Activated T-cell treated with anti-CD3 and anti-CD28 coated beads, Interleukin-2, amount 50 U/mL, for 4 hours (primary cell): ENCODE measurements around the gene KCNQ5. TPM values are rescaled to one million over a fixed set of nuclear protein-coding genes. Genes with fewer than 3 reads are reported as not detected.
"Not testable (repeated sequence)": the region's sequence is repeated elsewhere in the genome, so short reads cannot be mapped to it uniquely, and the experiment has no call there.

Experiments used
- ATAC-seq, 2 donors: fragments of 200-7000 bp; cut with Tn5 transposase; one replicate each; pipeline ENCODE4 v1.10.0; 2021
- DNase-seq: peaks from one replicate; pipeline ENCODE4 v3.0.0-alpha.2; 2020
- H3K27me3 Mint-ChIP-seq: one replicate; pipeline ENCODE4 v1.8.0; 2021; ENCODE audit warnings: low read depth, mixed read lengths
- H3K36me3 Mint-ChIP-seq: one replicate; pipeline ENCODE4 v1.8.0; 2022; ENCODE audit warnings: mixed read lengths; ENCODE audit not compliant: insufficient read depth
- H3K4me1 Mint-ChIP-seq: one replicate; pipeline ENCODE4 v1.8.0; 2021; ENCODE audit warnings: low read depth, mixed read lengths
- H3K4me3 Mint-ChIP-seq: one replicate; pipeline ENCODE4 v1.8.0; 2021; ENCODE audit warnings: mild to moderate bottlenecking, moderate library complexity, mixed read lengths
- H3K9me3 Mint-ChIP-seq: one replicate; pipeline ENCODE4 v1.8.0; 2021; ENCODE audit warnings: mixed read lengths
- total RNA-seq, 3 donors: library from RNA; stranded (reverse); gene quantifications; one replicate each; pipeline ENCODE4 v1.2.1, GENCODE V29; 2021

KCNQ5 gene
- total RNA-seq, 3 donors from 2014 or later = 9.7 to 13.1 (median 11.0) TPM

DNA sequence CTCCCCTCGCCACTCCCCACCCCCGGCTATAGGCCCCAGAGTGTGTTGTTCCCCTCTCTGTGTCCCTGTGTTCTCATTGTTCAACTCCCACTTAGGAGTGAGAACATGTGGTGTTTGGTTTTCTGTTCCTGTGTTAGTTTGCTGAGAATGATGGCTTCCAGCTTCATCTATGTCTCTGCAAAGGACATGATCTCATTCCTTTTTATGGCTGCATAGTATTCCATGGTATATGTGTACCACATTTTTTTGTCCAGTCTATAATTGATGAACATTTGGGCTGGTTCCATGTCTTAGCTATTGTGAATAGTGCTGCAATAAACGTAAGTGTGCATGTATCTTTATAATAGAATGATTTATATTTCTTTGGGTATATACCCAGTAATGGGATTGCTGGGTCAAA is 276.4 kb downstream of the KCNQ5 start:
- not testable (repeated sequence) for DNase-seq, H3K4me3 Mint-ChIP-seq, H3K4me1 Mint-ChIP-seq, ATAC-seq, H3K27me3 Mint-ChIP-seq
- Mint-ChIP-seq H3K36me3 (peaks cover 13% of the 10 kb centered on the region), H3K9me3 (peaks cover 26% of the 10 kb centered on the region)

DNA sequence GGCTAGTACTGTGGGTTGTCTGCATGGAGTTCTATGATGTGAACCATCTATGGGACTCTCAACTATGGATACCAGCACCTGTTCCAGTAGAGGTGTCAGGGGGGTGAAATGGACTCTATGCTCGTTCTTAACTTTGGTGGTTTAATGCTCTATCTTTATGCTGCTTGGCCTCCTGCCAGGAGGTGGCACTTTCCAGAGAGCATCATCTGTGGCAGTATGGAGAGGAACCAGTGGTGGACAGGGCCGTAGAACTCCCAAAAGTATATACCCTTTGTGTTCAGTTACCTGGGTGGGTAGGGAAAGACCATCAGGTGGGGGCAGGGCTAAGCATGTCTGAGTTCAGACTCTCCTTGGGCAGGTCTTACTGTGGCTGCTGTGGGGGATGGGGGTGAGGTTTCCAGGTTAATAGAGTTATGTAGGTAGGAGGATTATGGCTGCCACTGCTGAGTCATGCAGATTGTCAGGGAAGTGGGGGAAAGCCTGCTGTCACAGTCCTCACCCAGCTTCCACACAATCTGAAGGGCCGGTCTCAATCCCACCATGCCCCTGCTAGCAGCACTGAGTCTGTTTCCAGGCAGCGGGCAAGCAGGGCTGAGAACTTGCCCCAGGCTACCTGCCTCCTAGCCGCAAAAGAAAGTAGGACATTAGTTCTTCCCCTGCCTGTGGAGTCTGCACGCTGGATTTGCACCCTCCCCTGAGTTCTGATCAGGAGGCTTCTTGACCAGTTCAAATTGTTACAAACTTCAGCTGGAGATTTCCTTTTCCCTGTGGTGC is 284.0 kb downstream of the KCNQ5 start:
- DNase-seq (no peak), ATAC-seq (no peak)
- peaks cover 2% of the 10 kb centered on the region for H3K4me1 Mint-ChIP-seq
- peaks cover 9% of the 10 kb centered on the region for H3K9me3 Mint-ChIP-seq
- no peak overlapping the region for H3K4me3 Mint-ChIP-seq
- H3K36me3 Mint-ChIP-seq = no peaks in the 10 kb centered on the region
- no peaks in the 10 kb centered on the region for H3K27me3 Mint-ChIP-seq

DNA sequence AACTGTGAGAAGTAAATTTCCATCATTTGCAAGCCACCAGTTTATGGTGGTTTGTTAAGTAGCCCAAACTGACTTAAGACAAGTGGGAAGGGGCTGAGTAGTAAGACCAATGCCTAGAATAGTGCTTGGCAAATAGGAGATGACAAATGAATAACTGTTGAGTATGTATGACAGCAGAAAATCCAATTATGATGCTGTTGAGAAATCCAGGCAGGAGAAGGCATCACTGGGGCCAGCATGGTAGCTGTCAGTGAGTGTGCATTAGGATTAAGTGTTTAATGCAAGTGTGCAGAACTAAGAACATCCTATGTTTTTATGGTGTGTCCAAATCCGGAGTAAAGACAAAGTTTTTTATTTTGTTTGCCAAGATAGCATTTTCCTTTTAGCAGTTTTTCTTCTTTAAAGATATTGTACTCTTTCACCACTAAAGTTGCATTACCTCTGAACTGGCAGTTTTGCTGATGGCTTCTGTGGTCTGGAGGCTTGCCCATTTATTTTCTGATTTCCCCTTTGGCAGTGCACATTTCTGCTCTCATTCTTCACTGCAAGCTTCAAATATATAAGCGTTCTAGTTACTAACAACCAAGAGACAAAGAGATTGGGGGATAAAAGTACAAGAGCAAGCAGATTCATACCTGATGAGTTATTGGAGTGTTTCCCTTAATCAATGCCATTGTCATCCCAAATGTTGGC is 289.7 kb downstream of the KCNQ5 start:
- H3K9me3 Mint-ChIP-seq = no peaks in the 10 kb centered on the region
- H3K4me3 Mint-ChIP-seq = no peak overlapping the region
- DNase-seq = no peak
- no peaks in the 10 kb centered on the region for H3K36me3 Mint-ChIP-seq
- no peak for ATAC-seq
- no peaks in the 10 kb centered on the region for H3K4me1 Mint-ChIP-seq
- H3K27me3 Mint-ChIP-seq = no peaks in the 10 kb centered on the region

GRCh38 chr6:72913797-72914196 is 291.9 kb downstream of the KCNQ5 start:
- DNase-seq (no peak), ATAC-seq (no peak)
- no peaks in the 10 kb centered on the region for H3K4me1 Mint-ChIP-seq
- peaks cover under 1% of the 10 kb centered on the region for H3K36me3 Mint-ChIP-seq
- no peaks in the 10 kb centered on the region for H3K9me3 Mint-ChIP-seq
- no peaks in the 10 kb centered on the region for H3K27me3 Mint-ChIP-seq
- no peak overlapping the region for H3K4me3 Mint-ChIP-seq

- peaks cover 1% of the 10 kb centered on the region for H3K36me3 Mint-ChIP-seq
- DNase-seq (no peak), ATAC-seq (no peak)
- no peaks in the 10 kb centered on the region for H3K9me3 Mint-ChIP-seq
- H3K4me3 Mint-ChIP-seq = no peak overlapping the region
- no peaks in the 10 kb centered on the region for H3K4me1 Mint-ChIP-seq
- H3K27me3 Mint-ChIP-seq = no peaks in the 10 kb centered on the region
These were observed 294.4 kb downstream of the KCNQ5 start for GRCh38 chr6:72916298-72916697.

GRCh38 chr6:72916906-72917305 is 295.0 kb downstream of the KCNQ5 start:
- ATAC-seq (no peak), DNase-seq (no peak)
- no peak overlapping the region for H3K4me3 Mint-ChIP-seq
- no peaks in the 10 kb centered on the region for H3K4me1 Mint-ChIP-seq
- no peaks in the 10 kb centered on the region for H3K9me3 Mint-ChIP-seq
- no peaks in the 10 kb centered on the region for H3K27me3 Mint-ChIP-seq
- peaks cover 1% of the 10 kb centered on the region for H3K36me3 Mint-ChIP-seq

GRCh38 chr6:72922401-72922800 is 300.5 kb downstream of the KCNQ5 start:
- H3K4me3 Mint-ChIP-seq = no peak overlapping the region
- peaks cover 1% of the 10 kb centered on the region for H3K36me3 Mint-ChIP-seq
- no peaks in the 10 kb centered on the region for H3K27me3 Mint-ChIP-seq
- DNase-seq = no peak
- H3K4me1 Mint-ChIP-seq = no peaks in the 10 kb centered on the region
- H3K9me3 Mint-ChIP-seq = no peaks in the 10 kb centered on the region
- ATAC-seq = no peak

- no peak overlapping the region for H3K4me3 Mint-ChIP-seq
- DNase-seq = no peak
- no peaks in the 10 kb centered on the region for H3K36me3 Mint-ChIP-seq
- no peaks in the 10 kb centered on the region for H3K27me3 Mint-ChIP-seq
- H3K9me3 Mint-ChIP-seq = no peaks in the 10 kb centered on the region
- no peaks in the 10 kb centered on the region for H3K4me1 Mint-ChIP-seq
- ATAC-seq = no peak
These were observed 303.3 kb downstream of the KCNQ5 start for GRCh38 chr6:72925136-72925535.

GRCh38 chr6:72930556-72931132 is 308.8 kb downstream of the KCNQ5 start:
- no peaks in the 10 kb centered on the region for H3K27me3 Mint-ChIP-seq
- no peak overlapping the region for H3K4me3 Mint-ChIP-seq
- no peaks in the 10 kb centered on the region for H3K9me3 Mint-ChIP-seq
- peaks cover 2% of the 10 kb centered on the region for H3K36me3 Mint-ChIP-seq
- DNase-seq (no peak), ATAC-seq (no peak)
- H3K4me1 Mint-ChIP-seq = no peaks in the 10 kb centered on the region

GRCh38 chr6:72931325-72931887 is 309.5 kb downstream of the KCNQ5 start:
- DNase-seq (no peak), ATAC-seq (no peak)
- Mint-ChIP-seq H3K36me3 (peaks cover 2% of the 10 kb centered on the region), H3K9me3 (no peaks in the 10 kb centered on the region), H3K27me3 (no peaks in the 10 kb centered on the region), H3K4me3 (no peak overlapping the region), H3K4me1 (no peaks in the 10 kb centered on the region)

DNA sequence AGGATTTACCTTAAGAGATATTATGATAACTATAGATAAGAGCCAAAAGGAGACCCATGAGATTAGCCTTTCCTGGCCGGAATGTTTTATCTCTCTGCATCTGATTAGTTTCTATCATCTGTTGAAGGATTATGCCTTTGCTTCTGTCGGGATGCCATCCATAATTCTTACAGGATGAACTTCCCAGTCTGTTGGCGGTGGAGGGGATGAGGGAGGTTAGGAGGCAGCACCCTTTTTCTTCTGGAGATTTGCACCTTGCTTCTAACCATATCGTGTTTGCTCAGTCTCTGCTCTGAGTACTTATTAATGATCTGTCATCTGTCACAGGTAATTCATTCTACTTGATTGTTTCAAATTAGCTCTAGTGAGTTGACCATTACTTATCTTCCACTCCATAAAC is 311.4 kb downstream of the KCNQ5 start:
- ATAC-seq (no peak), DNase-seq (no peak)
- no peaks in the 10 kb centered on the region for H3K27me3 Mint-ChIP-seq
- no peaks in the 10 kb centered on the region for H3K4me1 Mint-ChIP-seq
- H3K9me3 Mint-ChIP-seq = no peaks in the 10 kb centered on the region
- peaks cover 2% of the 10 kb centered on the region for H3K36me3 Mint-ChIP-seq
- H3K4me3 Mint-ChIP-seq = no peak overlapping the region

DNA sequence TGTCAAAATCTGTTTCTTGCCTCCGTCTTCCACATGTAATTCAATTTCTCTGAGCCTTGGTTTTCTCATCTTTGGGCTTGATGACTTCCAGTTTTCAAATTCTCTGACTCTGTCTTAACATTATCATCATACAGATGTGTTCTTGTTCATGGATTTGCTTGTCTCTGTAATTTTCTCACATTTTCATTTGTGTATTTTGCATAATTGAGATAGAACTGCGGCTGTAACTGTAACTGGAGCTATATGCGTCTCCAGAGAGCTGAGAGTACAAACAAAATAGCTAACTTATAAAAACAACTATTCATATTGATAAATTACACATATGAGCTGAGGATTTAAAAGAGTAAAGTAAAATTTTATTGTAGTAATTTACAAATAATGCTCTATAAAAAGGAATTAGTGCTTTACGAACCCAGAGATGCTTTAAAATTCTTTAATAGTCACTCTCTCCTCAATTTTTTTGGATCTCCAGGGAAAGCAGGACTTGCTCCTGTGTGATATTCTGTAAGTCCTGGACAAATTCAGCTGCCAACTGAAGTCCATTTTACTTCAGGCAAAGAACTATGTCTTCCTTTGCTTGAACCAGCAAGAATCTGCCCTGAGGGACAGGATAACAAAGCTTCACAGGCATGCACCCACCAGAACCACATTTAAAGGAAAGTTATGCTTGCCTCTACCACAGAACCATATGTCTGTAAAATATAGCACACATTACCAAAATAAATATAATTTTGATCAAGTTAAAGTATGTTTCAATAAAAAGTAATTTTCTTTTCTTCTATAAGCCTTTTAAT is 315.1 kb downstream of the KCNQ5 start:
- DNase-seq = no peak
- Mint-ChIP-seq H3K27me3 (no peaks in the 10 kb centered on the region), H3K4me1 (no peaks in the 10 kb centered on the region), H3K9me3 (no peaks in the 10 kb centered on the region), H3K36me3 (peaks cover 2% of the 10 kb centered on the region), H3K4me3 (no peak overlapping the region)
- ATAC-seq = no peak

DNA sequence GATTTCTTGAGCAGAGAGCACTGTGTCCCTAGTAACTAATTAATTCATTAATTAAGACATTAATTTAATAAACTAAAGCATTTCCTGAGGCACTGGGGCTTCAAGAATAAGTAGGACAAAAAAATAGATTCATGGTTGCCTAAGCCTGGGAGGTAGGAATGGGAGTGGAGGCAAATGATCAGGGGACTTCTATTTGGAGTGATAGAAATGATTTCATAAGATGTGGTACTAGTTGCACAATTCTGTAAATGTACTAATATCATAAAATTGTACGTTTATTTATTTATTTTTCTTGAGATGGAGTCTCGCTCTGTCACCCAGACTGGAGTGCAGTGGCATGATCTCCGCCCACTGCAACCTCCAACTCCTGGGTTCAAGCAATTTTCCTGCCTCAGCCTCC is 316.2 kb downstream of the KCNQ5 start:
- ATAC-seq = no peak
- no peaks in the 10 kb centered on the region for H3K27me3 Mint-ChIP-seq
- DNase-seq = no peak
- H3K4me1 Mint-ChIP-seq = no peaks in the 10 kb centered on the region
- H3K36me3 Mint-ChIP-seq = peaks cover 2% of the 10 kb centered on the region
- no peak overlapping the region for H3K4me3 Mint-ChIP-seq
- no peaks in the 10 kb centered on the region for H3K9me3 Mint-ChIP-seq

- H3K4me1 Mint-ChIP-seq = no peaks in the 10 kb centered on the region
- H3K4me3 Mint-ChIP-seq = no peak overlapping the region
- ATAC-seq (no peak), DNase-seq (no peak)
- no peaks in the 10 kb centered on the region for H3K27me3 Mint-ChIP-seq
- H3K36me3 Mint-ChIP-seq = peaks cover 2% of the 10 kb centered on the region
- no peaks in the 10 kb centered on the region for H3K9me3 Mint-ChIP-seq
These were observed 317.1 kb downstream of the KCNQ5 start for GRCh38 chr6:72939004-72939403.
